Transverse colon (tissue), 4 donors: ENCODE data around the gene HDGFL1. TPM values are rescaled to one million over a fixed set of nuclear protein-coding genes. Genes with fewer than 3 reads are reported as not detected.

Experiments used
- DNase-seq: peaks from one replicate; pipeline ENCODE4 v3.0.0-alpha.2; 2019
- H3K27ac ChIP-seq, 4 donors: fragments of 200-600 bp; sonication (generic); 2 replicates each; pipeline ENCODE4 v1.5.1; 2016 to 2018; ENCODE audit warnings: inconsistent platforms in 4 of 4
- H3K27me3 ChIP-seq: fragments of 200-600 bp; sonication (generic); 2 replicates; pipeline ENCODE4 v1.5.1; 2017; ENCODE audit warnings: inconsistent platforms
- H3K36me3 ChIP-seq, 4 donors: fragments of 200-600 bp; sonication (generic); 2 replicates each; pipeline ENCODE4 v1.5.1; 2017 to 2019; ENCODE audit warnings: inconsistent platforms in 4 of 4
- H3K4me1 ChIP-seq, 4 donors: fragments of 200-600 bp; sonication (generic); 2 replicates each; pipeline ENCODE4 v1.5.1; 2017 to 2020; ENCODE audit warnings: inconsistent platforms in 4 of 4
- H3K4me3 ChIP-seq, 4 donors: fragments of 200-600 bp; sonication (generic); 1 replicate in 1 of 4; 2 replicates in 3 of 4; pipeline versions ENCODE4 v1.5.1 to v1.6.1; 2017 to 2019; ENCODE audit warnings: inconsistent platforms in 4 of 4
- H3K9me3 ChIP-seq, 2 donors: fragments of 200-600 bp; sonication (generic); 2 replicates each; pipeline ENCODE4 v1.5.1; 2017 to 2019; ENCODE audit warnings: inconsistent platforms in 2 of 2
- EP300 ChIP-seq: sonication (generic); formaldehyde crosslinking; IDR thresholded peaks from one replicate; pipeline ENCODE4 v1.6.1; 2017; ENCODE audit warnings: antibody characterized with exemption, low read depth
- POLR2A ChIP-seq: fragments of 450-650 bp; IDR thresholded peaks from one replicate; pipeline ENCODE4 v1.6.1; 2016; ENCODE audit warnings: antibody characterized with exemption, mild to moderate bottlenecking, moderate library complexity
- POLR2AphosphoS5 ChIP-seq, 3 donors: sonication (generic); formaldehyde crosslinking; IDR thresholded peaks; one replicate each; pipeline ENCODE4 v1.6.1; 2016; ENCODE audit warnings: antibody characterized with exemption in 3 of 3
- WGBS, 2 donors: methylation state at CpG; one replicate each; pipeline ENCODE4 v1.1.5; 2018; ENCODE audit warnings: low coverage in 1 of 2; 5-methylcytosine and 5-hydroxymethylcytosine counted together
- in situ Hi-C, 4 donors: fragments of 200-750 bp; cut with MboI; loops; one replicate each; pipeline versions ENCODE4 v1.15.0 to v1.15.1; 2017; ENCODE audit warnings: low sequenced_read_pairs in 3 of 4, low pct_ligation_motif_present in 1 of 4, low pct_unique_long_range_greater_than_20kb in 1 of 4
- intact Hi-C: fragments of 100-400 bp; cut with DNase I; formaldehyde crosslinking; loops from one replicate; pipeline ENCODE4 v1.15.1; 2023; ENCODE audit warnings: low total_unique reads
- total RNA-seq, 4 donors: library from RNA; depleted of rRNA; stranded (reverse); fragments of >200 nt; gene quantifications; one replicate each; pipeline ENCODE4 v1.1.0, GENCODE V29; 2016
- TF ChIP-seq, protein P1 (sequence below), 5 experiments: fragments of 200-600 bp in 3 of 5; fragments of 450-650 bp in 2 of 5; sonication (generic) in 3 of 5; IDR thresholded peaks; 1 replicate in 2 of 5; 2 replicates in 3 of 5; pipeline ENCODE4 v1.5.1; 2016 to 2017; ENCODE audit warnings: antibody characterized with exemption in 5 of 5, inconsistent platforms in 3 of 5, mild to moderate bottlenecking in 2 of 5, moderate library complexity in 1 of 5

The HDGFL1 gene
- total RNA-seq, 4 donors from 2014 or later: not detected

DNA sequence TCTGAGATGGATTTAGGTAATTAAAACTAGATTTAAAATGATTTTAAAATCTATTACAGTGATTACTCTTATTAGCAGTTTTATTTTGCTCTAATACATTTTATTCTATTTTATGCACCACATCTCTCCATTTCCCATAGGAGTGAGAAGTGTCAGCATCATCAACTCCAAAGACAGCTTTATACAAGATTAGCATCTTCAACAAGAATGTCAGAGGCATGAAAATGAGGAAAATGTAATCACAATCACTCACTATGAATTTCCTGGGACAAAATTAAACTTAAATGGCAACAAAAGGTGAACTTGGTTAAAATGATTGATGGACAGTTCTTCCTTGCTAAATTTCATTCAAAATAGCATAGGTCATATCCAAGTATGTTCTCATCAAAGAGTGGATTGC, 19.8 kb downstream of the HDGFL1 start:
- TF ChIP-seq, protein P1, sequence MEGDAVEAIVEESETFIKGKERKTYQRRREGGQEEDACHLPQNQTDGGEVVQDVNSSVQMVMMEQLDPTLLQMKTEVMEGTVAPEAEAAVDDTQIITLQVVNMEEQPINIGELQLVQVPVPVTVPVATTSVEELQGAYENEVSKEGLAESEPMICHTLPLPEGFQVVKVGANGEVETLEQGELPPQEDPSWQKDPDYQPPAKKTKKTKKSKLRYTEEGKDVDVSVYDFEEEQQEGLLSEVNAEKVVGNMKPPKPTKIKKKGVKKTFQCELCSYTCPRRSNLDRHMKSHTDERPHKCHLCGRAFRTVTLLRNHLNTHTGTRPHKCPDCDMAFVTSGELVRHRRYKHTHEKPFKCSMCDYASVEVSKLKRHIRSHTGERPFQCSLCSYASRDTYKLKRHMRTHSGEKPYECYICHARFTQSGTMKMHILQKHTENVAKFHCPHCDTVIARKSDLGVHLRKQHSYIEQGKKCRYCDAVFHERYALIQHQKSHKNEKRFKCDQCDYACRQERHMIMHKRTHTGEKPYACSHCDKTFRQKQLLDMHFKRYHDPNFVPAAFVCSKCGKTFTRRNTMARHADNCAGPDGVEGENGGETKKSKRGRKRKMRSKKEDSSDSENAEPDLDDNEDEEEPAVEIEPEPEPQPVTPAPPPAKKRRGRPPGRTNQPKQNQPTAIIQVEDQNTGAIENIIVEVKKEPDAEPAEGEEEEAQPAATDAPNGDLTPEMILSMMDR (IDR thresholded peaks at IDR 0.05): no peak
- TF ChIP-seq POLR2A (no peak), POLR2AphosphoS5 (IDR thresholded peaks at IDR 0.05) (no peak), EP300 (no peak)
- Histone ChIP-seq H3K4me1 (no peaks in the 10 kb centered on the region), H3K27me3 (no peaks in the 10 kb centered on the region), H3K36me3 (no peaks in the 10 kb centered on the region), H3K9me3 (no peaks in the 10 kb centered on the region), H3K27ac (no peak overlapping the region), H3K4me3 (no peak overlapping the region)
- in situ Hi-C loops: no loop called here
- intact Hi-C loops: no loop called here
- no peak for DNase-seq

DNA sequence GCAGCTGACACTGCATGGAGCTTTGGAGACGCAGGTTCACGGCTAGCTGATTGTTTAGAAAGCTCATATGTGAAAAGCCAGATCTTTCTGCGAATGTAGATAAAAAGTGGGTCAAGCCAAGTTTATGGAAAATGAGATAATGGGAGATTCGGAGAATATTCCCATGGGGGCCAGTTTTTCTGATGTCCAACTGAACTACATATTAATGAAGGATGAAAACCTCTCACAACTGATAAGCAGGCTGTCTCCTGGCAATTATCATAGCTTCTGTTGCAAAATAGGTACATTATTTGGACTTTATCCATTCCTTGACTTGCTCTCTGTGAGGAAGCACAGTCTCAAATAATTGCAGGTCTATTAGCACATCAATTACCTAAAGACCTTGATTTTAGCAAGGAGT, 21.1 kb downstream of the HDGFL1 start:
- Histone ChIP-seq H3K27ac (no peak overlapping the region), H3K27me3 (no peaks in the 10 kb centered on the region), H3K4me1 (no peaks in the 10 kb centered on the region), H3K9me3 (no peaks in the 10 kb centered on the region), H3K36me3 (no peaks in the 10 kb centered on the region), H3K4me3 (no peak overlapping the region)
- intact Hi-C loops: no loop called here
- WGBS, 2 donors: 76 to 84% methylated on average over 4 of the region's 4 CpGs
- TF ChIP-seq, protein P1 (IDR thresholded peaks at IDR 0.05): no peak
- no peak for TF ChIP-seq EP300
- no peak for TF ChIP-seq POLR2A
- TF ChIP-seq POLR2AphosphoS5 (IDR thresholded peaks at IDR 0.05): no peak
- no peak for DNase-seq
- in situ Hi-C loops: no loop called here

DNA sequence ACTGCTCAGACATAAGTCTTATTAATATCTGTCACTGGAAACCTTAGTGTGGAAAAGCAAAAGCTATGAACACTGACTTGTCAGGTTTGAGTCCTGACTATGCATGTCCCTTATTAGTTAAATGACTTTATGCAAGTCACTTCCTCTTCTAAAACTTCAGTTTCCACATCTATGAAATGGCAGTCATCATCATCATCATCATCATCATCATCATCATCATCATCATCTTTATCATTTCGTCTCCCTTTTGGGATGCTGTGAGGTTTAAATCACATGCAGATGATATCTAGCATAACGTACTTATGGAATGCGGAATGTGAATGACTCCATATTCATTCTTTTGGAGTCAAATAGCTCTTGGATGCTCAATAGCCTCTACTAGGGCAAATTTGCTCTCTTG, 24.5 kb downstream of the HDGFL1 start:
- H3K9me3 ChIP-seq: no peaks in the 10 kb centered on the region
- in situ Hi-C loops: no loop called here
- no peak for TF ChIP-seq POLR2A
- TF ChIP-seq POLR2AphosphoS5 (IDR thresholded peaks at IDR 0.05): no peak
- TF ChIP-seq EP300: no peak
- TF ChIP-seq, protein P1 (IDR thresholded peaks at IDR 0.05): no peak

DNA sequence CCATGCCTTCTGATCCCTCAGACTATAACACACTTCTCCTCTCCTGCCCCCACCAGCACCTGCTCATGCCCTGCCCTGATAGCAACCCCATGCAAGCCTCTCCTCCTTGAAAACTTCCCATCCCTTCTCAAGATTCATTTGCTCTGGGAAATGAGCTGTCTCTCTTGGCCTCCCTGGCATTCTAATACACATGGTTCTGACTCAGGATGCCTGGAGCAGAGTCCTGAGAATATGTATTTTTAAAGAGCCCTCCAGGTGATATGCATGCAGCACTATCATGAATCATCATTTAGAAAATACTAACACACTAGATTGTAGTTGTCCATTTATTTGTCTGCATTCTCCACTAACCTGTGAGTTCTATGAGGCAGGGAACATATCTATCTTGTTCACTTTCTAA, 26.6 kb downstream of the HDGFL1 start:
- no peak for DNase-seq
- TF ChIP-seq EP300: no peak
- no peak for TF ChIP-seq POLR2AphosphoS5 (IDR thresholded peaks at IDR 0.05)
- no peak for TF ChIP-seq POLR2A
- Histone ChIP-seq H3K4me1 (no peaks in the 10 kb centered on the region), H3K4me3 (no peak overlapping the region), H3K9me3 (no peaks in the 10 kb centered on the region), H3K27me3 (no peaks in the 10 kb centered on the region), H3K36me3 (no peaks in the 10 kb centered on the region), H3K27ac (no peak overlapping the region)
- intact Hi-C loops (no loop called here), in situ Hi-C loops (no loop called here)

More for the DNA sequence above, 24.5 kb downstream of the HDGFL1 start:
- intact Hi-C loops: no loop called here
- no peak for DNase-seq
- H3K4me3 ChIP-seq: no peak overlapping the region
- no peaks in the 10 kb centered on the region for H3K27me3 ChIP-seq
- no peaks in the 10 kb centered on the region for H3K36me3 ChIP-seq
- H3K4me1 ChIP-seq: no peaks in the 10 kb centered on the region
- WGBS, 2 donors: 66 to 83% methylated on average over 3 of the region's 3 CpGs
- no peak overlapping the region for H3K27ac ChIP-seq

DNA sequence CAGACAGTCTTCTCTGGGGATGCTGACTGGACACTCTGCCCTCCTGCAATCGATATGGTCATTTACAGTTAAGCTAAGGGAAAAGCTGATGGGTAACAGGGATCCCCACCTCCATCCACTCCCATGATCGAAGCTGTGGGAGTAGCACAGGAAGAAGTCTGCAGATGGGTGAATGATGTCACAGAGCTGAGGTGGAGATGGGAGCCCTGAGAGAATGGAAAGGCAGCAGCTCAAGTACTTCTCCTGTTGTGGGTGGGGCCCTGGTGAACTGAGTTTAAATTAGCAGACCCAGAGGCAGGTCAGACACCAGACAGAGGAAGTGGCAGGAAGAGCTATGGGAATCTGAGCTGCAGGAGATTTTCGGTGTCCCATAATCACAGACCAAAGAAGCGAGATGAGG, 29.0 kb downstream of the HDGFL1 start:
- Histone ChIP-seq H3K9me3 (no peaks in the 10 kb centered on the region), H3K27ac (no peak overlapping the region), H3K27me3 (no peaks in the 10 kb centered on the region), H3K4me3 (no peak overlapping the region), H3K36me3 (no peaks in the 10 kb centered on the region), H3K4me1 (no peaks in the 10 kb centered on the region)
- in situ Hi-C loops: no loop called here
- TF ChIP-seq, protein P1 (IDR thresholded peaks at IDR 0.05): no peak
- TF ChIP-seq POLR2A: no peak
- TF ChIP-seq POLR2AphosphoS5 (IDR thresholded peaks at IDR 0.05): no peak
- no peak for TF ChIP-seq EP300
- WGBS, 2 donors: 82 to 85% methylated on average over 4 of the region's 4 CpGs
- intact Hi-C loops: no loop called here
- no peak for DNase-seq
